Neural cell (in vitro differentiated cells): ENCODE measurements around the gene RSAD1. TPM values are rescaled to one million over a fixed set of nuclear protein-coding genes. Genes with fewer than 3 reads are reported as not detected.

Source experiments
- H2AFZ ChIP-seq: fragments of 200-600, 300-800 bp; sonication (generic), shearing (Covaris generic); 2 replicates; pipeline ENCODE4 v1.6.0; 2014; ENCODE audit warnings: low read depth, mild to moderate bottlenecking, antibody characterized with exemption, low read length, moderate library complexity
- H3F3A ChIP-seq: fragments of 200-600 bp; shearing (Covaris generic); 2 replicates; pipeline ENCODE4 v1.6.1; 2016; ENCODE audit warnings: mild to moderate bottlenecking, moderate library complexity, mixed read lengths, antibody characterized with exemption, low read length; ENCODE audit not compliant: insufficient read depth, poor library complexity, severe bottlenecking
- H3K27ac ChIP-seq: fragments of 200-600, 300-800 bp; sonication (generic), shearing (Covaris generic); 2 replicates; pipeline ENCODE4 v1.5.1; 2014; ENCODE audit warnings: mild to moderate bottlenecking, low read length, moderate library complexity
- H3K27me3 ChIP-seq: fragments of 300-800, 200-600 bp; sonication (generic), shearing (Covaris generic); 2 replicates; pipeline ENCODE4 v1.6.0; 2014; ENCODE audit warnings: mild to moderate bottlenecking, low read depth, low read length, moderate library complexity; ENCODE audit not compliant: insufficient read depth
- H3K36me3 ChIP-seq: fragments of 300-800, 200-600 bp; sonication (generic), shearing (Covaris generic); 2 replicates; pipeline ENCODE4 v1.5.1; 2014; ENCODE audit warnings: mild to moderate bottlenecking, antibody characterized with exemption, low read length, moderate library complexity; ENCODE audit not compliant: insufficient read depth
- H3K4me2 ChIP-seq: fragments of 300-800, 200-600 bp; sonication (generic), shearing (Covaris generic); 2 replicates; pipeline ENCODE4 v1.6.0; 2014; ENCODE audit warnings: mild to moderate bottlenecking, low read length
- H3K4me3 ChIP-seq: fragments of 300-800, 200-600 bp; sonication (generic), shearing (Covaris generic); 2 replicates; pipeline ENCODE4 v1.5.1; 2014; ENCODE audit warnings: mild to moderate bottlenecking, low read length, moderate library complexity
- H3K79me2 ChIP-seq: fragments of 200-600 bp; shearing (Covaris generic); replicated peaks from 2 replicates; pipeline ENCODE4 v1.6.0; 2014; ENCODE audit warnings: mild to moderate bottlenecking, low read length, moderate library complexity; ENCODE audit not compliant: insufficient read depth
- H3K9ac ChIP-seq: fragments of 300-800, 200-600 bp; sonication (generic), shearing (Covaris generic); 2 replicates; pipeline ENCODE4 v1.6.1; 2016; ENCODE audit warnings: mild to moderate bottlenecking, low read length, mixed read lengths
- H3K9me2 ChIP-seq: fragments of 200-600 bp; shearing (Covaris generic); 2 replicates; pipeline ENCODE4 v1.6.1; 2016; ENCODE audit warnings: mild to moderate bottlenecking, low read length, mixed read lengths; ENCODE audit not compliant: insufficient read depth
- H3K9me3 ChIP-seq: fragments of 200-600, 300-800 bp; sonication (generic), shearing (Covaris generic); 2 replicates; pipeline ENCODE4 v1.6.1; 2016; ENCODE audit warnings: mild to moderate bottlenecking, mixed run types, low read length, moderate library complexity, mixed read lengths
- H4K20me1 ChIP-seq: fragments of 200-600 bp; shearing (Covaris generic); 2 replicates; pipeline ENCODE4 v1.6.1; 2016; ENCODE audit warnings: mild to moderate bottlenecking, mixed run types; ENCODE audit not compliant: insufficient read depth
- EP300 ChIP-seq: fragments of 450-650 bp; conservative IDR thresholded peaks from 2 replicates; pipeline ENCODE4 v1.6.1; 2014; ENCODE audit warnings: antibody characterized with exemption, mild to moderate bottlenecking, moderate library complexity; ENCODE audit not compliant: poor library complexity, severe bottlenecking
- EZH2 ChIP-seq: fragments of 200-600, 300-800 bp; shearing (Covaris generic), sonication (generic); IDR thresholded peaks from 2 replicates; pipeline ENCODE4 v1.6.1; 2014; ENCODE audit warnings: antibody characterized with exemption, low read length, borderline replicate concordance, mild to moderate bottlenecking; ENCODE audit not compliant: insufficient read depth, poor library complexity, severe bottlenecking
- MXI1 ChIP-seq: fragments of 450-650 bp; conservative IDR thresholded peaks from 2 replicates; pipeline ENCODE4 v1.6.1; 2014; ENCODE audit warnings: antibody characterized with exemption, mild to moderate bottlenecking; ENCODE audit not compliant: poor library complexity, severe bottlenecking
- POLR2AphosphoS5 ChIP-seq: IDR thresholded peaks from 2 replicates; pipeline ENCODE4 v1.6.1; 2012
- RAD21 ChIP-seq: fragments of 450-650 bp; conservative IDR thresholded peaks from 2 replicates; pipeline ENCODE4 v1.6.1; 2014; ENCODE audit warnings: antibody characterized with exemption, mild to moderate bottlenecking, moderate library complexity
- SMC3 ChIP-seq: fragments of 450-650 bp; conservative IDR thresholded peaks from 2 replicates; pipeline ENCODE4 v1.6.1; 2014; ENCODE audit warnings: antibody characterized with exemption, mild to moderate bottlenecking, moderate library complexity; ENCODE audit not compliant: poor library complexity
- TAF1 ChIP-seq: IDR thresholded peaks from 2 replicates; pipeline ENCODE4 v1.6.1; 2012; ENCODE audit warnings: low read depth
- polyA plus RNA-seq: library from polyadenylated mRNA; depleted of rRNA; stranded (reverse); fragments of >200 nt; gene quantifications from 2 replicates; pipeline ENCODE4 v1.2.3, GENCODE V29; 2014
- TF ChIP-seq, protein P1 (sequence below): fragments of 450-650 bp; IDR thresholded peaks from 2 replicates; pipeline ENCODE4 v1.5.1; 2014; ENCODE audit warnings: antibody characterized with exemption, mild to moderate bottlenecking, moderate library complexity; ENCODE audit not compliant: poor library complexity, severe bottlenecking
- TF ChIP-seq, protein P2 (sequence below): IDR thresholded peaks from 2 replicates; pipeline ENCODE4 v1.6.1; 2012; ENCODE audit warnings: borderline replicate concordance

Gene RSAD1
- polyA plus RNA-seq, 1 donor from 2014 or later, result 61.9 TPM

DNA sequence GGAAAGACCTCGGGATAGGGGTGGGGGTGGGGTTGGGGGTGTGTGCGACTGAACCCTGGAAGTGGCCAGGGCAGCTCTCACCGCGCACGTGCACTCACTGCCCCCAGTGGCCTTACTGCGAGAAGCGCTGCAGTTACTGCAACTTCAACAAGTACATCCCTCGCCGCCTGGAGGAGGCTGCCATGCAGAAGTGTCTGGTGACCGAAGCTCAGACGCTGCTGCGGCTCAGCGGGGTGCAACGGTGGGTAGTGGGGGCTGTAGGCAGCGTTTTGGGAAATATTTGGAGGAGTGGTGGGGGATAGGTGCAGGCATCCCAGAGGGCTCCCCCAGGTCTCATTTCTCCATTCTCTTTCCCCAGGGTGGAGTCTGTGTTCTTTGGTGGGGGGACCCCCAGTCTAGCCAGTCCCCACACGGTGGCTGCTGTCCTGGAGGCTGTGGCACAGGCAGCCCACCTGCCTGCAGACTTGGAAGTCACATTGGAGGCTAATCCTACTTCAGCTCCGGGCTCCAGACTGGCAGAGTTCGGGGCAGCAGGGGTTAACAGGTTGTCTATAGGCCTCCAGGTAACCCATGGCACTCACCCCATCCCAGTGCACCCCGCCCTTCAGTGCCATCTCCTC lies 972 bp downstream of the RSAD1 start:
- Histone ChIP-seq H3K4me3 (peak overlapping the region; percentile 92), H3K36me3 (no peaks in the 10 kb centered on the region), H3K9me2 (no peaks in the 10 kb centered on the region), H3K27me3 (no peaks in the 10 kb centered on the region), H3K9me3 (no peaks in the 10 kb centered on the region), H3F3A (no peaks in the 10 kb centered on the region), H4K20me1 (no peaks in the 10 kb centered on the region), H3K9ac (peak overlapping the region; percentile 79), H3K4me2 (peak overlapping the region; percentile 66), H2AFZ (peak overlapping the region; percentile 69), H3K27ac (peak overlapping the region; percentile 87), H3K79me2 (no peaks in the 10 kb centered on the region)
- TF ChIP-seq, protein P1, sequence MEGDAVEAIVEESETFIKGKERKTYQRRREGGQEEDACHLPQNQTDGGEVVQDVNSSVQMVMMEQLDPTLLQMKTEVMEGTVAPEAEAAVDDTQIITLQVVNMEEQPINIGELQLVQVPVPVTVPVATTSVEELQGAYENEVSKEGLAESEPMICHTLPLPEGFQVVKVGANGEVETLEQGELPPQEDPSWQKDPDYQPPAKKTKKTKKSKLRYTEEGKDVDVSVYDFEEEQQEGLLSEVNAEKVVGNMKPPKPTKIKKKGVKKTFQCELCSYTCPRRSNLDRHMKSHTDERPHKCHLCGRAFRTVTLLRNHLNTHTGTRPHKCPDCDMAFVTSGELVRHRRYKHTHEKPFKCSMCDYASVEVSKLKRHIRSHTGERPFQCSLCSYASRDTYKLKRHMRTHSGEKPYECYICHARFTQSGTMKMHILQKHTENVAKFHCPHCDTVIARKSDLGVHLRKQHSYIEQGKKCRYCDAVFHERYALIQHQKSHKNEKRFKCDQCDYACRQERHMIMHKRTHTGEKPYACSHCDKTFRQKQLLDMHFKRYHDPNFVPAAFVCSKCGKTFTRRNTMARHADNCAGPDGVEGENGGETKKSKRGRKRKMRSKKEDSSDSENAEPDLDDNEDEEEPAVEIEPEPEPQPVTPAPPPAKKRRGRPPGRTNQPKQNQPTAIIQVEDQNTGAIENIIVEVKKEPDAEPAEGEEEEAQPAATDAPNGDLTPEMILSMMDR, result peak; percentile 57
- TF ChIP-seq TAF1 (no peak), EP300 (no peak), SMC3 (no peak), POLR2AphosphoS5 (peak; percentile 37)

DNA sequence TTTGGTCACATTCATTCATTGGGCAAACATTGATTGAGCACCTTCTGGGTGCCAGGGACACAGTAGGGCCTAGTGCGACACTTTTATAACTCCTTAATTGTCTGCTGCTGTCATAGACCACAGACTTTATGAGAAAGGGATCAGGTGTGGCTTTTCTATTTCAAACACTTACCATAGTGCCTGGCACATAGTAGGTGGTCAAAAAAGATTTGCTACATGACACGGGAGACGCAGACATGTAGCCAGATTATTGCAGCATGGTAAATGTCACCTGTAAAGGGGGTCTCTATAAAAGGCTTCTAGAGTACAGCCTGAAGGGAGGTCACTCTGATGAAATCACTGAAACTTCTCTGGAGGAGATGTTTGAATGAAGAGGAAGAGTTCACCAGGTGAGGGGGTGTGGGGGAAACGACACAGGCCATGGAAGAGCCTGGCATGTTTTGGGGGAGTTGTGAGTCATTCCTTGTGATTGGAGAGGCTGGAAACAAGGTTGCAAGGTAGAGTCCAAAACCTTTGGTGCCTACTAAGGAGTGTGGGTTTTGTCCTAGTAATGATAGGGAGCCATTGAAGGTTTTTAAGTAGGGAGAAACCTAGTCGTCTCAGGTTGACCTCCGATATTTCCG lies 1.6 kb downstream of the RSAD1 start:
- Histone ChIP-seq H4K20me1 (no peaks in the 10 kb centered on the region), H3F3A (no peaks in the 10 kb centered on the region), H3K9me3 (no peaks in the 10 kb centered on the region), H3K4me2 (no peak overlapping the region), H3K79me2 (no peaks in the 10 kb centered on the region), H3K27me3 (no peaks in the 10 kb centered on the region), H3K4me3 (peak overlapping the region; percentile 92), H3K9ac (no peak overlapping the region), H2AFZ (no peak overlapping the region), H3K9me2 (no peaks in the 10 kb centered on the region), H3K27ac (no peak overlapping the region), H3K36me3 (no peaks in the 10 kb centered on the region)
- TF ChIP-seq EP300 (no peak), TAF1 (no peak), SMC3 (no peak), EZH2 (no peak), MXI1 (no peak), POLR2AphosphoS5 (no peak), RAD21 (no peak)
- TF ChIP-seq, protein P1, result no peak
- TF ChIP-seq, protein P2, sequence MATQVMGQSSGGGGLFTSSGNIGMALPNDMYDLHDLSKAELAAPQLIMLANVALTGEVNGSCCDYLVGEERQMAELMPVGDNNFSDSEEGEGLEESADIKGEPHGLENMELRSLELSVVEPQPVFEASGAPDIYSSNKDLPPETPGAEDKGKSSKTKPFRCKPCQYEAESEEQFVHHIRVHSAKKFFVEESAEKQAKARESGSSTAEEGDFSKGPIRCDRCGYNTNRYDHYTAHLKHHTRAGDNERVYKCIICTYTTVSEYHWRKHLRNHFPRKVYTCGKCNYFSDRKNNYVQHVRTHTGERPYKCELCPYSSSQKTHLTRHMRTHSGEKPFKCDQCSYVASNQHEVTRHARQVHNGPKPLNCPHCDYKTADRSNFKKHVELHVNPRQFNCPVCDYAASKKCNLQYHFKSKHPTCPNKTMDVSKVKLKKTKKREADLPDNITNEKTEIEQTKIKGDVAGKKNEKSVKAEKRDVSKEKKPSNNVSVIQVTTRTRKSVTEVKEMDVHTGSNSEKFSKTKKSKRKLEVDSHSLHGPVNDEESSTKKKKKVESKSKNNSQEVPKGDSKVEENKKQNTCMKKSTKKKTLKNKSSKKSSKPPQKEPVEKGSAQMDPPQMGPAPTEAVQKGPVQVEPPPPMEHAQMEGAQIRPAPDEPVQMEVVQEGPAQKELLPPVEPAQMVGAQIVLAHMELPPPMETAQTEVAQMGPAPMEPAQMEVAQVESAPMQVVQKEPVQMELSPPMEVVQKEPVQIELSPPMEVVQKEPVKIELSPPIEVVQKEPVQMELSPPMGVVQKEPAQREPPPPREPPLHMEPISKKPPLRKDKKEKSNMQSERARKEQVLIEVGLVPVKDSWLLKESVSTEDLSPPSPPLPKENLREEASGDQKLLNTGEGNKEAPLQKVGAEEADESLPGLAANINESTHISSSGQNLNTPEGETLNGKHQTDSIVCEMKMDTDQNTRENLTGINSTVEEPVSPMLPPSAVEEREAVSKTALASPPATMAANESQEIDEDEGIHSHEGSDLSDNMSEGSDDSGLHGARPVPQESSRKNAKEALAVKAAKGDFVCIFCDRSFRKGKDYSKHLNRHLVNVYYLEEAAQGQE, result no peak
